Epithelial cell of alveolus of lung (primary cell): ENCODE results near the gene MFSD12. TPM values are rescaled to one million over a fixed set of nuclear protein-coding genes. Genes with fewer than 3 reads are reported as not detected.

ENCODE experiments used
- total RNA-seq: library from RNA; depleted of rRNA; stranded (reverse); fragments of >200 nt; gene quantifications from 2 replicates; pipeline ENCODE4 v1.2.1, GENCODE V29; 2015

The MFSD12 gene
- total RNA-seq, result 74.3 and 83.0 TPM in 2 replicates

GRCh38 chr19:3557461-3558248 lies at the start of gene MFSD12:
TSS of gene MFSD12 (minus strand) at chr19:3557586. CDS start at chr19:3557403, 183 bp downstream.

GRCh38 chr19:3606690-3607289 lies 49.4 kb upstream of the MFSD12 start, which contains the start of gene TBXA2R:
TSS of gene TBXA2R (minus strand) at chr19:3606875. CDS start at chr19:3600634, 6,241 bp downstream.

GRCh38 chr19:3585301-3586126 lies 28.1 kb upstream of the MFSD12 start, which contains the start of gene GIPC3:
TSS of gene GIPC3 (plus strand) at chr19:3585478. CDS start at chr19:3585598, 120 bp downstream.

GRCh38 chr19:3572855-3573161 lies 15.4 kb upstream of the MFSD12 start, which contains the start of gene HMG20B:
TSS of gene HMG20B (plus strand) at chr19:3572944. CDS start at chr19:3573310, 366 bp downstream.

GRCh38 chr19:3538965-3539755 lies 18.2 kb downstream of the MFSD12 start, which contains the start of gene TEKTIP1:
TSS of gene TEKTIP1 (plus strand) at chr19:3539174. CDS start at chr19:3539178, 4 bp downstream.

GRCh38 chr19:3505598-3506383 lies 51.6 kb downstream of the MFSD12 start, which contains the start of gene FZR1:
TSS of gene FZR1 (plus strand) at chr19:3506311. CDS start at chr19:3522990, 16,679 bp downstream.

GRCh38 chr19:3500429-3501101 lies 56.8 kb downstream of the MFSD12 start, which contains the start of gene DOHH:
TSS of gene DOHH (minus strand) at chr19:3500674. CDS start at chr19:3496814, 3,860 bp downstream.

Other genes starting within 250 kb of the MFSD12 start
- 50.4 and 127 TPM in 2 replicates for gene NFIC, start 191.0 kb downstream of the MFSD12 start, total RNA-seq
- gene SMIM24, start 77.1 kb downstream of the MFSD12 start, total RNA-seq, result not detected in 2 replicates
- not detected in 2 replicates for gene SMIM44, start 74.1 kb downstream of the MFSD12 start, total RNA-seq
- gene DOHH, start 56.9 kb downstream of the MFSD12 start, total RNA-seq, result 24.7 and 31.2 TPM in 2 replicates
- 24.6 and 40.7 TPM in 2 replicates for gene FZR1, start 51.3 kb downstream of the MFSD12 start, total RNA-seq
- not detected in 2 replicates for gene TEKTIP1, start 18.4 kb downstream of the MFSD12 start, total RNA-seq
- gene HMG20B, start 15.4 kb upstream of the MFSD12 start, total RNA-seq, result 107 and 118 TPM in 2 replicates
- 0.13 and 1.0 TPM in 2 replicates for gene GIPC3, start 27.9 kb upstream of the MFSD12 start, total RNA-seq
- 0.40 and 3.0 TPM in 2 replicates for gene TBXA2R, start 49.3 kb upstream of the MFSD12 start, total RNA-seq
- gene CACTIN, start 69.2 kb upstream of the MFSD12 start, total RNA-seq, result 21.3 and 28.7 TPM in 2 replicates
- gene PIP5K1C, start 142.9 kb upstream of the MFSD12 start, total RNA-seq, result 23.7 and 27.2 TPM in 2 replicates
- 0.26 TPM in 1 of 2 replicates, not detected in the other for gene TJP3, start 150.8 kb upstream of the MFSD12 start, total RNA-seq
- 22.8 and 47.1 TPM in 2 replicates for gene APBA3, start 204.1 kb upstream of the MFSD12 start, total RNA-seq
- 46.6 and 52.6 TPM in 2 replicates for gene MRPL54, start 205.1 kb upstream of the MFSD12 start, total RNA-seq
- not detected in 2 replicates for gene RAX2, start 214.6 kb upstream of the MFSD12 start, total RNA-seq
- gene MATK, start 228.8 kb upstream of the MFSD12 start, total RNA-seq, result 0.40 TPM in 1 of 2 replicates, not detected in the other